ENCODE measurements around the gene KPRP.

Gene KPRP

DNA sequence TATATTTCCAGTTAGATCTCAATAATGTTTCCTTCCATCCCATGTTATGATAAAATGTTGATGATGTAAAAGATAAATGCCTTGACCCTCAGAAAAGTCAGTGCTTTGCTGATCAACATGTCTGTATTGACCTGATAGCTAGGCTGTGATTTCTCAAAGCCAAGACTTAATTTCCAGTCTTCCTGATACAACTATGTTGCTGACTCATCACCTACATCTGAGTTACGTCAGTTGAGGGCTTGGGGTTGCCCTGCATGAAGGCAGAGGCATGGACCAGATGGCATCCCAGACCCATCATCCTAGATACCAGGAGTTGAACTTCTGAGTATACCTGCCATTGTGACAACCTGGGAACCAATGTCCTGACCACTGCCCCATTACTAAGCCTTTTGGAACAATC is 43.5 kb downstream of the KPRP start:
- H3K79me2 ChIP-seq, result no peaks in the 10 kb centered on the region
- H3K36me3 ChIP-seq (ENCODE audit: control insufficient read depth, insufficient read depth, low read length), result no peaks in the 10 kb centered on the region
- no peaks in the 10 kb centered on the region for H3K4me1 ChIP-seq
- TF ChIP-seq, protein P1, sequence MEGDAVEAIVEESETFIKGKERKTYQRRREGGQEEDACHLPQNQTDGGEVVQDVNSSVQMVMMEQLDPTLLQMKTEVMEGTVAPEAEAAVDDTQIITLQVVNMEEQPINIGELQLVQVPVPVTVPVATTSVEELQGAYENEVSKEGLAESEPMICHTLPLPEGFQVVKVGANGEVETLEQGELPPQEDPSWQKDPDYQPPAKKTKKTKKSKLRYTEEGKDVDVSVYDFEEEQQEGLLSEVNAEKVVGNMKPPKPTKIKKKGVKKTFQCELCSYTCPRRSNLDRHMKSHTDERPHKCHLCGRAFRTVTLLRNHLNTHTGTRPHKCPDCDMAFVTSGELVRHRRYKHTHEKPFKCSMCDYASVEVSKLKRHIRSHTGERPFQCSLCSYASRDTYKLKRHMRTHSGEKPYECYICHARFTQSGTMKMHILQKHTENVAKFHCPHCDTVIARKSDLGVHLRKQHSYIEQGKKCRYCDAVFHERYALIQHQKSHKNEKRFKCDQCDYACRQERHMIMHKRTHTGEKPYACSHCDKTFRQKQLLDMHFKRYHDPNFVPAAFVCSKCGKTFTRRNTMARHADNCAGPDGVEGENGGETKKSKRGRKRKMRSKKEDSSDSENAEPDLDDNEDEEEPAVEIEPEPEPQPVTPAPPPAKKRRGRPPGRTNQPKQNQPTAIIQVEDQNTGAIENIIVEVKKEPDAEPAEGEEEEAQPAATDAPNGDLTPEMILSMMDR (IDR thresholded peaks at IDR 0.05), result no peak
- H3K27me3 ChIP-seq (ENCODE audit: control insufficient read depth, insufficient read depth, low read length), result no peaks in the 10 kb centered on the region
- H3K27ac ChIP-seq, result no peak overlapping the region
- H3K4me3 ChIP-seq (ENCODE audit: low read depth, low read length), result no peak overlapping the region
- H3K9me3 ChIP-seq (ENCODE audit: control insufficient read depth, low read length), result no peaks in the 10 kb centered on the region
- H3K9ac ChIP-seq, result no peak overlapping the region
- H2AFZ ChIP-seq, result no peak overlapping the region
- H3K4me2 ChIP-seq (ENCODE audit: low read length), result no peak overlapping the region

DNA sequence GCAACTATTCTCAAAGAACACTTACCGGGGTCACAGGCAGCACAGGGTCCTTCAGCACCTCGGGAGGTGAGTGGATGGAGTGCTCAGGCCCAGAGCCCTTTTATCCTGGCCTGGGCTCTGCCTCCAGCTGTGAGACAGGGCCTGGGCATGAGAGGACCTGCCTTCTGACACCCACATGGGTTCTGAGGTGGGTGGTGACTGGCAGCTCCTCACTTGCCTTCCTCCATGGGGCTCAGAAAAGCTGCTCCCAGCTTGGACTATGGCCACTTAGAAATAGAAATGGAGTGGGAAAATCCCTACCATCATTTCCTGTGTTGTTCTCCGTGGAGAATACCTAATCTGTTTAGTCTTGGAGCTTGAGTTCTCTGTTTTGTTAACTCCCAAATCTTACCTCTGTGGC is 48.8 kb downstream of the KPRP start, which contains the start of gene LCE1C:
LCE1C (minus strand) TSS at position 76 of the 400 bp plus-strand sequence. CDS start 1,173 bp downstream, outside the sequence.
- H3K9me3 ChIP-seq (ENCODE audit: control insufficient read depth, low read length), result no peaks in the 10 kb centered on the region
- no peak within 1 kb of the TSS for H3K27ac ChIP-seq
- H3K27me3 ChIP-seq (ENCODE audit: control insufficient read depth, insufficient read depth, low read length), result no peaks in the 10 kb centered on the region
- TF ChIP-seq, protein P1 (IDR thresholded peaks at IDR 0.05), result no peak
- no peaks in the 10 kb centered on the region for H3K4me1 ChIP-seq
- no peak within 1 kb of the TSS for H3K4me3 ChIP-seq (ENCODE audit: low read depth, low read length)
- H3K9ac ChIP-seq, result no peak within 1 kb of the TSS
- no peak within 1 kb of the TSS for H2AFZ ChIP-seq
- no peaks in the 10 kb centered on the region for H3K36me3 ChIP-seq (ENCODE audit: control insufficient read depth, insufficient read depth, low read length)
- H3K4me2 ChIP-seq (ENCODE audit: low read length), result no peak within 1 kb of the TSS
- no peaks in the 10 kb centered on the region for H3K79me2 ChIP-seq

DNA sequence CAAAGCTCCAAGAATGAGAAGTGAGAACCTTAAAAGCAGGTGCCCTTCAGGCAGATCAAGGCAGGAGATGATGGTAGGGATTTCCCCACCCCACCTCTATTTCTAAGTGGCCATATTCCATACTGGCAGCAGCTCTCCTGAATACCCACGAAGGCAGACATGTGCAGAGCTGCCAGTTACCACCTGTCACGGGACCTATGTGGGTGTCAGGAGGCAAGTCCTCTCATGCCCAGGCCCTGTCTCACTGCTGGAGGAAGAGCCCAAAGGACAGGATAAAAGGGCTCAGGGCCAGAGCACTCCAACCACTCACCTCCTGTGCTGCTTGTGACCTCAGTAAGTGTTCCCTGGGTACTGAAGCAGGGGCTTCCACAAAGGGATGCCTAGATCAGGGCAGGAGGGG is 53.2 kb downstream of the KPRP start:
- H3K4me2 ChIP-seq (ENCODE audit: low read length), result no peak overlapping the region
- no peaks in the 10 kb centered on the region for H3K4me1 ChIP-seq
- TF ChIP-seq, protein P1 (IDR thresholded peaks at IDR 0.05), result no peak
- H3K4me3 ChIP-seq (ENCODE audit: low read depth, low read length), result no peak overlapping the region
- no peak overlapping the region for H3K27ac ChIP-seq
- no peaks in the 10 kb centered on the region for H3K36me3 ChIP-seq (ENCODE audit: control insufficient read depth, insufficient read depth, low read length)
- no peaks in the 10 kb centered on the region for H3K9me3 ChIP-seq (ENCODE audit: control insufficient read depth, low read length)
- no peaks in the 10 kb centered on the region for H3K27me3 ChIP-seq (ENCODE audit: control insufficient read depth, insufficient read depth, low read length)
- no peak overlapping the region for H3K9ac ChIP-seq
- no peak overlapping the region for H2AFZ ChIP-seq
- no peaks in the 10 kb centered on the region for H3K79me2 ChIP-seq

Measured in parathyroid adenoma (tissue), 2 donors.